ENCODE results near the gene DLST.

GRCh38 chr14:74835645-74836250 lies 46.0 kb upstream of the DLST start:
- no peak for TF ChIP-seq CTCF (IDR thresholded peaks at IDR 0.05)
- no peak for TF ChIP-seq REST (IDR thresholded peaks at IDR 0.05; ENCODE audit: low read depth, low read length)
- TF ChIP-seq RFX5 (IDR thresholded peaks at IDR 0.05; ENCODE audit: low read length) = no peak
- TF ChIP-seq TCF12 (IDR thresholded peaks at IDR 0.05) = no peak
- TF ChIP-seq MAX (IDR thresholded peaks at IDR 0.05; ENCODE audit: low read depth) = no peak
- TF ChIP-seq NRF1 (IDR thresholded peaks at IDR 0.05; ENCODE audit: low read depth, low read length) = no peak
- TF ChIP-seq JUND (IDR thresholded peaks at IDR 0.05) = no peak
- TF ChIP-seq POLR2AphosphoS5 (IDR thresholded peaks at IDR 0.05; ENCODE audit: low read depth, low read length) = no peak
- no peak for TF ChIP-seq RCOR1 (IDR thresholded peaks at IDR 0.05; ENCODE audit: low read length)
- TF ChIP-seq RXRA (IDR thresholded peaks at IDR 0.05; ENCODE audit: borderline replicate concordance, low read depth) = no peak
